B cell (primary cell): ENCODE results near the gene RDH5. TPM values are rescaled to one million over a fixed set of nuclear protein-coding genes. Genes with fewer than 3 reads are reported as not detected.

Source experiments
- ATAC-seq: fragments of 200-7000 bp; cut with Tn5 transposase; one replicate; pipeline ENCODE4 v1.10.0; 2021; ENCODE audit warnings: low read depth, mild to moderate bottlenecking, moderate number of reproducible peaks, moderate library complexity
- CTCF ChIA-PET: fragments of 350-600 bp; sonication (Branson Sonifier 250); formaldehyde crosslinking; loops from one replicate; lab custom pipeline; 2021; ENCODE audit warnings: antibody characterized with exemption, inconsistent platforms; lab: Charles Lee
- POLR2A ChIA-PET: fragments of 350-600 bp; sonication (Branson Sonifier 250); formaldehyde crosslinking; loops from one replicate; lab custom pipeline; 2021; ENCODE audit warnings: antibody characterized with exemption; lab: Charles Lee
- DNase-seq: peaks from one replicate; pipeline ENCODE4 v3.0.0; 2013
- H2AFZ ChIP-seq: 2 replicates; pipeline ENCODE4 v1.6.1; 2012; ENCODE audit warnings: mild to moderate bottlenecking, low read depth, low read length; ENCODE audit not compliant: insufficient read depth, poor library complexity, severe bottlenecking
- H3K27ac ChIP-seq, 2 donors: 1 replicate in 1 of 2; 2 replicates in 1 of 2; pipeline ENCODE4 v1.5.1; 2012 to 2013; ENCODE audit warnings: low read length in 2 of 2, mild to moderate bottlenecking in 2 of 2, moderate library complexity in 1 of 2
- H3K27me3 ChIP-seq, 4 experiments: fragments of 200-600 bp in 1 of 4; sonication (generic) in 1 of 4; replicated peaks in 1 of 4; 1 replicate in 2 of 4; 2 replicates in 2 of 4; pipeline versions ENCODE4 v1.6.1 to v1.7.0; 2013 to 2016; ENCODE audit warnings: low read length in 3 of 4, mild to moderate bottlenecking in 2 of 4, mixed read lengths in 1 of 4, moderate library complexity in 1 of 4; ENCODE audit not compliant: insufficient read depth in 4 of 4, control insufficient read depth in 3 of 4; ENCODE audit errors: control extremely low read depth in 1 of 4
- H3K36me3 ChIP-seq, 2 experiments: replicated peaks in 1 of 2; 1 replicate in 1 of 2; 2 replicates in 1 of 2; pipeline versions ENCODE4 v1.6.1 to v1.7.1; 2013; ENCODE audit warnings: low read length in 1 of 2; ENCODE audit not compliant: insufficient read depth in 2 of 2, control insufficient read depth in 1 of 2; ENCODE audit errors: control extremely low read depth in 1 of 2, extremely low read depth in 1 of 2
- H3K4me1 ChIP-seq, 2 donors: fragments of 200-600 bp in 1 of 2; sonication (generic) in 1 of 2; 1 replicate in 1 of 2; 2 replicates in 1 of 2; pipeline versions ENCODE4 v1.5.1 to v1.6.1; 2013 to 2017; ENCODE audit warnings: low read length in 2 of 2; ENCODE audit not compliant: control insufficient read depth in 2 of 2, insufficient read depth in 2 of 2
- H3K4me2 ChIP-seq: replicated peaks from 2 replicates; pipeline ENCODE3; 2012; ENCODE audit warnings: mild to moderate bottlenecking, low read depth, low read length; ENCODE audit not compliant: poor library complexity, severe bottlenecking
- H3K4me3 ChIP-seq, 5 experiments: fragments of 200-600 bp in 1 of 5; sonication (generic) in 1 of 5; 1 replicate in 3 of 5; 2 replicates in 2 of 5; pipeline versions ENCODE4 v1.5.1 to v1.7.0; 2011 to 2016; ENCODE audit warnings: low read length in 4 of 5, mild to moderate bottlenecking in 4 of 5, low read depth in 2 of 5, control low read depth in 1 of 5, moderate library complexity in 1 of 5; ENCODE audit not compliant: insufficient read depth in 1 of 5; ENCODE audit errors: control extremely low read depth in 1 of 5, extremely low read depth in 1 of 5
- H3K79me2 ChIP-seq: fragments of 200-600 bp; sonication (generic); one replicate; pipeline ENCODE4 v1.6.0; 2016; ENCODE audit warnings: low read length; ENCODE audit not compliant: control insufficient read depth, insufficient read depth
- H3K9ac ChIP-seq: fragments of 200-600 bp; sonication (generic); 2 replicates; pipeline ENCODE4 v1.6.1; 2017; ENCODE audit warnings: mild to moderate bottlenecking, low read length, moderate library complexity
- H3K9me3 ChIP-seq, 3 donors: one replicate each; pipeline versions ENCODE4 v1.6.1 to v1.7.1; 2013; ENCODE audit warnings: low read length in 2 of 3; ENCODE audit not compliant: control insufficient read depth in 2 of 3, insufficient read depth in 1 of 3; ENCODE audit errors: control extremely low read depth in 1 of 3
- H4K20me1 ChIP-seq: 2 replicates; pipeline ENCODE4 v1.6.0; 2012; ENCODE audit warnings: mild to moderate bottlenecking, low read length; ENCODE audit not compliant: insufficient read depth, control insufficient read depth, poor library complexity, severe bottlenecking
- H3K27ac Mint-ChIP-seq: one replicate; pipeline ENCODE4 v1.8.0; 2021; ENCODE audit warnings: mixed read lengths
- H3K27me3 Mint-ChIP-seq: one replicate; pipeline ENCODE4 v1.8.0; 2021; ENCODE audit warnings: mixed read lengths
- H3K4me1 Mint-ChIP-seq: one replicate; pipeline ENCODE4 v1.8.0; 2021; ENCODE audit warnings: mixed read lengths
- H3K4me3 Mint-ChIP-seq: one replicate; pipeline ENCODE4 v1.8.0; 2021; ENCODE audit warnings: mixed read lengths
- H3K9me3 Mint-ChIP-seq: one replicate; pipeline ENCODE4 v1.8.0; 2022; ENCODE audit warnings: mixed read lengths; ENCODE audit not compliant: insufficient read depth
- CTCF ChIP-seq: fragments of 200-600 bp; IDR thresholded peaks from one replicate; pipeline ENCODE4 v1.8.0; 2022; ENCODE audit warnings: antibody characterized with exemption, mild to moderate bottlenecking
- EZH2 ChIP-seq: IDR thresholded peaks from 2 replicates; pipeline ENCODE4 v1.6.1; 2012; ENCODE audit warnings: borderline replicate concordance, low read depth, mild to moderate bottlenecking, moderate library complexity, low read length; ENCODE audit not compliant: insufficient read depth, poor library complexity, severe bottlenecking
- WGBS: methylation state at CpG from one replicate; pipeline ENCODE4 v1.1.5; 2013; ENCODE audit warnings: missing lambda C conversion rate; ENCODE audit not compliant: insufficient coverage; 5-methylcytosine and 5-hydroxymethylcytosine counted together
- intact Hi-C: fragments of 100-400 bp; cut with micrococcal nuclease; formaldehyde crosslinking; loops from one replicate; pipeline ENCODE4 v1.10.0; 2022
- polyA plus RNA-seq: library from polyadenylated mRNA; depleted of rRNA; stranded (reverse); fragments of >200 nt; gene quantifications from 2 replicates; pipeline ENCODE4 v1.2.3, GENCODE V29; 2012
- total RNA-seq, 2 donors: library from RNA; stranded (reverse); fragments of 120-200 nt in 1 of 2; gene quantifications; 1 replicate in 1 of 2; 2 replicates in 1 of 2; pipeline versions ENCODE4 v1.2.3 to v1.2.4, GENCODE V29; 2013 to 2022

RDH5 gene
- total and polyA plus RNA-seq, 2 donors (not counting 1 experiment from before 2014, with no cell fraction given): 32.6 to 37.8 TPM

GRCh38 chr12:55712700-55713415, 7.3 kb upstream of the RDH5 start:
- no peak overlapping the region for H3K4me2 ChIP-seq

More at GRCh38 chr12:55712700-55713415, 7.3 kb upstream of the RDH5 start:
- H3K79me2 ChIP-seq: peaks cover 14% of the 10 kb centered on the region
- Mint-ChIP-seq H3K9me3 (no peaks in the 10 kb centered on the region), H3K27ac (no peak overlapping the region), H3K4me1 (peaks cover 41% of the 10 kb centered on the region), H3K27me3 (peaks cover 15% of the 10 kb centered on the region), H3K4me3 (no peak overlapping the region)
- peaks cover 0 to 10% (median 4%) of the 10 kb centered on the region in 4 experiments for H3K27me3 ChIP-seq
- WGBS: no CpG with 5 or more reads among the region's 1 CpG
- TF ChIP-seq CTCF (no peak), EZH2 (no peak)
- POLR2A ChIA-PET: interaction anchor here (0.8 kb wide), 1 partner anchor 662 kb away, joined by 3 read pairs; no protein-coding TSS in a partner anchor
- H4K20me1 ChIP-seq: peaks cover 15% of the 10 kb centered on the region
- H3K27ac ChIP-seq: no peak overlapping the region
- H3K36me3 ChIP-seq: no peaks in the 10 kb centered on the region
- no peak overlapping the region for H2AFZ ChIP-seq
- no peak overlapping the region for H3K9ac ChIP-seq
- CTCF ChIA-PET: interaction anchor here (1.9 to 2.5 kb wide), 2 partner anchors 26 to 56 kb away, joined by 8 to 16 read pairs; no protein-coding TSS in a partner anchor
- peaks cover 28 to 35% of the 10 kb centered on the region in 2 donors for H3K4me1 ChIP-seq
- no peak for ATAC-seq
- no peak for DNase-seq
- H3K9me3 ChIP-seq: no peaks in the 10 kb centered on the region
- intact Hi-C loops: no loop called here
- no peak overlapping the region for H3K4me3 ChIP-seq
